ENCODE data around the gene RPL9.

DNA sequence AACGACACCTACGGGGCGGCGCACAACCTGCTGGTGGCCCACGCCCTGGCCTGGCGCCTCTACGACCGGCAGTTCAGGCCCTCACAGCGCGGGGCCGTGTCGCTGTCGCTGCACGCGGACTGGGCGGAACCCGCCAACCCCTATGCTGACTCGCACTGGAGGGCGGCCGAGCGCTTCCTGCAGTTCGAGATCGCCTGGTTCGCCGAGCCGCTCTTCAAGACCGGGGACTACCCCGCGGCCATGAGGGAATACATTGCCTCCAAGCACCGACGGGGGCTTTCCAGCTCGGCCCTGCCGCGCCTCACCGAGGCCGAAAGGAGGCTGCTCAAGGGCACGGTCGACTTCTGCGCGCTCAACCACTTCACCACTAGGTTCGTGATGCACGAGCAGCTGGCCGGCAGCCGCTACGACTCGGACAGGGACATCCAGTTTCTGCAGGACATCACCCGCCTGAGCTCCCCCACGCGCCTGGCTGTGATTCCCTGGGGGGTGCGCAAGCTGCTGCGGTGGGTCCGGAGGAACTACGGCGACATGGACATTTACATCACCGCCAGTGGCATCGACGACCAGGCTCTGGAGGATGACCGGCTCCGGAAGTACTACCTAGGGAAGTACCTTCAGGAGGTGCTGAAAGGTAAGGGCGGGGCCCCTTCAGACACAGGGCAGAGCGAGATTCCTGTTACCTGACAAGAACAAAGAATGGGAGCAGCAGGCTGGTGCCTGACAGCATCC, 11.7 kb downstream of the RPL9 start:
- TF ChIP-seq, protein P1, sequence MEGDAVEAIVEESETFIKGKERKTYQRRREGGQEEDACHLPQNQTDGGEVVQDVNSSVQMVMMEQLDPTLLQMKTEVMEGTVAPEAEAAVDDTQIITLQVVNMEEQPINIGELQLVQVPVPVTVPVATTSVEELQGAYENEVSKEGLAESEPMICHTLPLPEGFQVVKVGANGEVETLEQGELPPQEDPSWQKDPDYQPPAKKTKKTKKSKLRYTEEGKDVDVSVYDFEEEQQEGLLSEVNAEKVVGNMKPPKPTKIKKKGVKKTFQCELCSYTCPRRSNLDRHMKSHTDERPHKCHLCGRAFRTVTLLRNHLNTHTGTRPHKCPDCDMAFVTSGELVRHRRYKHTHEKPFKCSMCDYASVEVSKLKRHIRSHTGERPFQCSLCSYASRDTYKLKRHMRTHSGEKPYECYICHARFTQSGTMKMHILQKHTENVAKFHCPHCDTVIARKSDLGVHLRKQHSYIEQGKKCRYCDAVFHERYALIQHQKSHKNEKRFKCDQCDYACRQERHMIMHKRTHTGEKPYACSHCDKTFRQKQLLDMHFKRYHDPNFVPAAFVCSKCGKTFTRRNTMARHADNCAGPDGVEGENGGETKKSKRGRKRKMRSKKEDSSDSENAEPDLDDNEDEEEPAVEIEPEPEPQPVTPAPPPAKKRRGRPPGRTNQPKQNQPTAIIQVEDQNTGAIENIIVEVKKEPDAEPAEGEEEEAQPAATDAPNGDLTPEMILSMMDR (IDR thresholded peaks at IDR 0.05; ENCODE audit: borderline replicate concordance, extremely low read depth, low read length, poor library complexity, severe bottlenecking) = no peak
- no peak for TF ChIP-seq EZH2 (IDR thresholded peaks at IDR 0.05; ENCODE audit: borderline replicate concordance, low read depth, low read length, severe bottlenecking)

All from DND-41 (cell line).